ENCODE results near the gene ADD2.

The ADD2 gene

DNA sequence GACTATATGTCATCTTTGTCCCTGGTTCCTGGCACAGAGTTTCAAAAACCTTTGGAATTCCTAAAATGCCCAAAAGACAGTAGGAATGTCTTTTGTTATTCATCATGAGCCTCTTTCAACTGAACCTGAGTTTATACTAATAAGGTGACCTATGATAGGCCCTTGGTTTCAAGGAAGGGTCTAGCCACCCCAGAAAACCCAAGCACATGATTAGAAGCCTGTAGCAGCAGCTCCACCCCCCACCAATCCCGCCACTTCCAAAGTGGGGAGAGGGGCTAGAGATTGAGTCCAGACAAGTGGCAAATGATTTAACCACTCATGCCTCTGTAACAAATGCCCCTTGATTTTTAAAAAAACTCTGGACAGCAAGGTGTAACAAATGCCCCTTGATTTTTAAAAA, 56.8 kb downstream of the ADD2 start:
- H2BK120ac ChIP-seq (ENCODE audit: low read depth, low read length), result no peak overlapping the region
- no peak overlapping the region for H4K8ac ChIP-seq (ENCODE audit: low read depth, low read length)
- H3K27me3 ChIP-seq (ENCODE audit: insufficient read depth, low read length, poor library complexity), result no peaks in the 10 kb centered on the region
- H2BK15ac ChIP-seq (replicated peaks; ENCODE audit: low read depth), result no peak overlapping the region
- H3K79me1 ChIP-seq (ENCODE audit: low read length), result peaks cover 6% of the 10 kb centered on the region
- no peak overlapping the region for H3K56ac ChIP-seq (ENCODE audit: low read length)
- H3K23ac ChIP-seq (ENCODE audit: low read length), result no peak overlapping the region
- no peaks in the 10 kb centered on the region for H3K36me3 ChIP-seq (ENCODE audit: control insufficient read depth, insufficient read depth, low read length)
- H3K4me3 ChIP-seq (ENCODE audit: low read length), result no peak overlapping the region
- no peak overlapping the region for H3K27ac ChIP-seq (ENCODE audit: low read depth, low read length)
- no peak overlapping the region for H2BK5ac ChIP-seq (ENCODE audit: low read length)
- H3K79me2 ChIP-seq (ENCODE audit: control insufficient read depth, insufficient read depth, low read length), result peaks cover 11% of the 10 kb centered on the region
- DNase-seq, result peak; percentile 43
- H3K9ac ChIP-seq (ENCODE audit: low read length), result no peak overlapping the region
- WGBS (ENCODE audit: extremely low coverage, insufficient coverage, low lambda C conversion rate), result no CpG with 5 or more reads among the region's 1 CpG
- no peaks in the 10 kb centered on the region for H3K4me1 ChIP-seq (ENCODE audit: control insufficient read depth, low read depth, low read length)
- H4K5ac ChIP-seq (ENCODE audit: low read length), result no peak overlapping the region
- no peak overlapping the region for H2AK5ac ChIP-seq (ENCODE audit: low read length)
- H3K18ac ChIP-seq (ENCODE audit: low read length), result no peak overlapping the region
- no peak overlapping the region for H3K4me2 ChIP-seq (ENCODE audit: low read length)
- H3K4ac ChIP-seq (ENCODE audit: low read depth, low read length), result no peak overlapping the region

DNA sequence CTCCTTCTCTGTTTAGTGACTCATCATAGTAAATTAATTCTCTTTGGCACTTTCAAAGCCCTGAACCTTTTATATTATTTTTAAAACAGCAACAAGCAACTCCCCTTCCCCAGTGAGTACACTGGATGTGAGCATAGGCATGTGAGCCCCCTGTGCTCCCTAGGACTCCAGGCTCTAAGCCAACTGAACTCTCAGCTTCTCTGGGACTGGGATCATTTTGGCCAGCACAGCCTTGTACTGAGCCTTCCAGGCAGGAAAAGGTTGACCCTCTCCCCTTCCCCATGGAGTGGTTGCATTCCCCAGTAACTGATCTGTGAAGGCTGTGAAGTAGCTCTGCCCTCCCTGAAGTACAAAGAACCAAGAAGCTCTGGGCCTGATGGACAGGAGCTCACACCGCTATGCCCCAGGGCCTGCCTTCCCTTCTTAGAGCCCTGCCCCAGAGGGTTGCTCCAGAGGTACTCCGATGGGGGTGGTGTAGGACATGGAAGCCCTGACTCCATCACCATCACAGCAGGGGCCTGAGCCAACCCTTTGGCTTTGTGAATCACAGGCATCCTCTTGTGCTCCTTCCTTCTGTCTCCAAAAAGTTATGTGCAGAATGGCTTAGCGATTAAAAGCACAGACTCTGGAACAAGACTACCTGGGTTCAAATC, 57.8 kb downstream of the ADD2 start:
- Histone ChIP-seq H3K4me1 (ENCODE audit: control insufficient read depth, low read depth, low read length) (no peaks in the 10 kb centered on the region), H2AK5ac (ENCODE audit: low read length) (no peak overlapping the region), H2BK120ac (ENCODE audit: low read depth, low read length) (no peak overlapping the region), H3K27me3 (ENCODE audit: insufficient read depth, low read length, poor library complexity) (no peaks in the 10 kb centered on the region), H3K79me1 (ENCODE audit: low read length) (peaks cover 6% of the 10 kb centered on the region), H3K27ac (ENCODE audit: low read depth, low read length) (no peak overlapping the region), H3K4ac (ENCODE audit: low read depth, low read length) (no peak overlapping the region), H3K4me3 (ENCODE audit: low read length) (no peak overlapping the region), H3K36me3 (ENCODE audit: control insufficient read depth, insufficient read depth, low read length) (no peaks in the 10 kb centered on the region), H3K56ac (ENCODE audit: low read length) (no peak overlapping the region), H3K18ac (ENCODE audit: low read length) (no peak overlapping the region), H2BK5ac (ENCODE audit: low read length) (no peak overlapping the region), H4K5ac (ENCODE audit: low read length) (no peak overlapping the region), H3K79me2 (ENCODE audit: control insufficient read depth, insufficient read depth, low read length) (peaks cover 7% of the 10 kb centered on the region), H3K23ac (ENCODE audit: low read length) (no peak overlapping the region), H3K4me2 (ENCODE audit: low read length) (no peak overlapping the region), H4K8ac (ENCODE audit: low read depth, low read length) (no peak overlapping the region), H3K9ac (ENCODE audit: low read length) (no peak overlapping the region), H2BK15ac (replicated peaks; ENCODE audit: low read depth) (no peak overlapping the region)
- WGBS (ENCODE audit: extremely low coverage, insufficient coverage, low lambda C conversion rate), result no CpG with 5 or more reads among the region's 3 CpGs
- DNase-seq, result peak; percentile 66

- no peak overlapping the region for H3K23ac ChIP-seq (ENCODE audit: low read length)
- H3K56ac ChIP-seq (ENCODE audit: low read length), result no peak overlapping the region
- no CpG with 5 or more reads among the region's 9 CpGs for WGBS (ENCODE audit: extremely low coverage, insufficient coverage, low lambda C conversion rate)
- H3K4me1 ChIP-seq (ENCODE audit: control insufficient read depth, low read depth, low read length), result no peaks in the 10 kb centered on the region
- H4K5ac ChIP-seq (ENCODE audit: low read length), result no peak overlapping the region
- H2AK5ac ChIP-seq (ENCODE audit: low read length), result no peak overlapping the region
- no peak overlapping the region for H3K4ac ChIP-seq (ENCODE audit: low read depth, low read length)
- DNase-seq, result no peak
- H2BK5ac ChIP-seq (ENCODE audit: low read length), result no peak overlapping the region
- H3K18ac ChIP-seq (ENCODE audit: low read length), result no peak overlapping the region
- no peak overlapping the region for H3K9ac ChIP-seq (ENCODE audit: low read length)
- H3K79me2 ChIP-seq (ENCODE audit: control insufficient read depth, insufficient read depth, low read length), result peaks cover 2% of the 10 kb centered on the region
- peaks cover 5% of the 10 kb centered on the region for H3K79me1 ChIP-seq (ENCODE audit: low read length)
- H3K4me3 ChIP-seq (ENCODE audit: low read length), result no peak overlapping the region
- no peak overlapping the region for H3K4me2 ChIP-seq (ENCODE audit: low read length)
- no peak overlapping the region for H4K8ac ChIP-seq (ENCODE audit: low read depth, low read length)
- H2BK15ac ChIP-seq (replicated peaks; ENCODE audit: low read depth), result no peak overlapping the region
- no peak overlapping the region for H3K27ac ChIP-seq (ENCODE audit: low read depth, low read length)
- no peaks in the 10 kb centered on the region for H3K36me3 ChIP-seq (ENCODE audit: control insufficient read depth, insufficient read depth, low read length)
- no peak overlapping the region for H2BK120ac ChIP-seq (ENCODE audit: low read depth, low read length)
- H3K27me3 ChIP-seq (ENCODE audit: insufficient read depth, low read length, poor library complexity), result no peaks in the 10 kb centered on the region
These were observed 58.5 kb downstream of the ADD2 start for GRCh38 chr2:70709275-70710037.

GRCh38 chr2:70708376-70709199, 59.4 kb downstream of the ADD2 start:
- Histone ChIP-seq H3K56ac (ENCODE audit: low read length) (no peak overlapping the region), H3K4me1 (ENCODE audit: control insufficient read depth, low read depth, low read length) (no peaks in the 10 kb centered on the region), H2AK5ac (ENCODE audit: low read length) (no peak overlapping the region), H2BK120ac (ENCODE audit: low read depth, low read length) (no peak overlapping the region), H2BK15ac (replicated peaks; ENCODE audit: low read depth) (no peak overlapping the region), H2BK5ac (ENCODE audit: low read length) (no peak overlapping the region), H3K23ac (ENCODE audit: low read length) (no peak overlapping the region), H3K79me2 (ENCODE audit: control insufficient read depth, insufficient read depth, low read length) (no peaks in the 10 kb centered on the region), H4K5ac (ENCODE audit: low read length) (no peak overlapping the region), H3K18ac (ENCODE audit: low read length) (no peak overlapping the region), H3K4ac (ENCODE audit: low read depth, low read length) (no peak overlapping the region), H3K9ac (ENCODE audit: low read length) (no peak overlapping the region), H3K4me3 (ENCODE audit: low read length) (no peak overlapping the region), H3K36me3 (ENCODE audit: control insufficient read depth, insufficient read depth, low read length) (no peaks in the 10 kb centered on the region), H4K8ac (ENCODE audit: low read depth, low read length) (no peak overlapping the region), H3K27ac (ENCODE audit: low read depth, low read length) (no peak overlapping the region), H3K27me3 (ENCODE audit: insufficient read depth, low read length, poor library complexity) (no peaks in the 10 kb centered on the region), H3K4me2 (ENCODE audit: low read length) (no peak overlapping the region), H3K79me1 (ENCODE audit: low read length) (peaks cover 4% of the 10 kb centered on the region)
- no peak for DNase-seq
- no CpG with 5 or more reads among the region's 3 CpGs for WGBS (ENCODE audit: extremely low coverage, insufficient coverage, low lambda C conversion rate)

GRCh38 chr2:70707706-70708105, 60.3 kb downstream of the ADD2 start:
- Histone ChIP-seq H4K5ac (ENCODE audit: low read length) (no peak overlapping the region), H3K27me3 (ENCODE audit: insufficient read depth, low read length, poor library complexity) (no peaks in the 10 kb centered on the region), H3K9ac (ENCODE audit: low read length) (no peak overlapping the region), H2BK15ac (replicated peaks; ENCODE audit: low read depth) (no peak overlapping the region), H3K23ac (ENCODE audit: low read length) (no peak overlapping the region), H3K79me2 (ENCODE audit: control insufficient read depth, insufficient read depth, low read length) (no peaks in the 10 kb centered on the region), H2BK5ac (ENCODE audit: low read length) (no peak overlapping the region), H3K4me3 (ENCODE audit: low read length) (no peak overlapping the region), H2AK5ac (ENCODE audit: low read length) (no peak overlapping the region), H3K56ac (ENCODE audit: low read length) (no peak overlapping the region), H3K4me1 (ENCODE audit: control insufficient read depth, low read depth, low read length) (no peaks in the 10 kb centered on the region), H3K79me1 (ENCODE audit: low read length) (peaks cover 3% of the 10 kb centered on the region), H3K27ac (ENCODE audit: low read depth, low read length) (no peak overlapping the region), H3K18ac (ENCODE audit: low read length) (no peak overlapping the region), H3K36me3 (ENCODE audit: control insufficient read depth, insufficient read depth, low read length) (no peaks in the 10 kb centered on the region), H4K8ac (ENCODE audit: low read depth, low read length) (no peak overlapping the region), H3K4me2 (ENCODE audit: low read length) (no peak overlapping the region), H3K4ac (ENCODE audit: low read depth, low read length) (no peak overlapping the region), H2BK120ac (ENCODE audit: low read depth, low read length) (no peak overlapping the region)
- no CpG with 5 or more reads among the region's 1 CpG for WGBS (ENCODE audit: extremely low coverage, insufficient coverage, low lambda C conversion rate)
- no peak for DNase-seq

All from mesendoderm (in vitro differentiated cells).